GM23338 (cell line): ENCODE data around the gene PCBP3. TPM values are rescaled to one million over a fixed set of nuclear protein-coding genes. Genes with fewer than 3 reads are reported as not detected.

Experiments used
- ATAC-seq: fragments of 200-7000 bp; cut with Tn5 transposase; 3 replicates; pipeline ENCODE4 v1.9.1; 2020
- DNase-seq: peaks from one replicate; pipeline ENCODE4 v3.0.0-alpha.2; 2015; ENCODE audit warnings: low spot score
- H2AFZ ChIP-seq: fragments of 200-600 bp; sonication (generic); 2 replicates; pipeline ENCODE4 v1.8.0; 2016; ENCODE audit warnings: antibody characterized with exemption, mild to moderate bottlenecking, moderate library complexity
- H3F3A ChIP-seq: fragments of 200-600 bp; sonication (generic); replicated peaks from 2 replicates; pipeline ENCODE4 v1.8.0; 2017; ENCODE audit warnings: antibody characterized with exemption, mixed run types, low read depth
- H3K27ac ChIP-seq: fragments of 200-600 bp; sonication (generic); 2 replicates; pipeline ENCODE4 v1.6.1; 2016; ENCODE audit warnings: low read depth
- H3K27me3 ChIP-seq: fragments of 200-600 bp; sonication (generic); 2 replicates; pipeline ENCODE4 v1.8.0; 2016; ENCODE audit warnings: mild to moderate bottlenecking, mixed run types, moderate library complexity; ENCODE audit not compliant: insufficient read depth
- H3K36me3 ChIP-seq: fragments of 200-600 bp; sonication (generic); 2 replicates; pipeline ENCODE4 v1.8.0; 2016; ENCODE audit warnings: mild to moderate bottlenecking; ENCODE audit not compliant: insufficient read depth
- H3K4me1 ChIP-seq: fragments of 200-600 bp; sonication (generic); 2 replicates; pipeline ENCODE4 v1.8.0; 2016; ENCODE audit warnings: mild to moderate bottlenecking, moderate library complexity; ENCODE audit not compliant: insufficient read depth
- H3K4me2 ChIP-seq: fragments of 200-600 bp; sonication (generic); 2 replicates; pipeline ENCODE4 v1.7.1; 2017; ENCODE audit warnings: mixed run types
- H3K4me3 ChIP-seq: fragments of 200-600 bp; sonication (generic); 2 replicates; pipeline ENCODE4 v1.6.1; 2016; ENCODE audit warnings: mixed run types
- H3K79me2 ChIP-seq: fragments of 200-600 bp; sonication (generic); replicated peaks from 2 replicates; pipeline ENCODE4 v1.8.0; 2017; ENCODE audit warnings: mild to moderate bottlenecking; ENCODE audit not compliant: insufficient read depth
- H3K9me2 ChIP-seq: fragments of 200-600 bp; sonication (generic); 2 replicates; pipeline ENCODE4 v1.8.0; 2017; ENCODE audit not compliant: insufficient read depth
- H4K20me1 ChIP-seq: fragments of 200-600 bp; sonication (generic); replicated peaks from 2 replicates; pipeline ENCODE4 v1.8.0; 2017; ENCODE audit warnings: mild to moderate bottlenecking; ENCODE audit not compliant: insufficient read depth
- H3K27ac Mint-ChIP-seq: 2 replicates; pipeline ENCODE4 v1.8.0; 2020; ENCODE audit warnings: inconsistent platforms, mild to moderate bottlenecking, moderate library complexity, mixed read lengths
- H3K27me3 Mint-ChIP-seq: 3 replicates; pipeline ENCODE4 v1.8.0; 2022; ENCODE audit warnings: low read depth, mild to moderate bottlenecking, moderate library complexity, mixed read lengths, inconsistent platforms; ENCODE audit not compliant: insufficient read depth, poor library complexity
- H3K36me3 Mint-ChIP-seq: 3 replicates; pipeline ENCODE4 v1.8.0; 2021; ENCODE audit warnings: low read depth, mild to moderate bottlenecking, inconsistent platforms, moderate library complexity, mixed read lengths
- H3K4me1 Mint-ChIP-seq: 3 replicates; pipeline ENCODE4 v1.8.0; 2020; ENCODE audit warnings: mild to moderate bottlenecking, inconsistent platforms, mixed read lengths
- H3K4me3 Mint-ChIP-seq: 3 replicates; pipeline ENCODE4 v1.8.0; 2021; ENCODE audit warnings: moderate library complexity, mild to moderate bottlenecking, inconsistent platforms, mixed read lengths
- H3K9me3 Mint-ChIP-seq: 3 replicates; pipeline ENCODE4 v1.8.0; 2020; ENCODE audit warnings: moderate library complexity, mild to moderate bottlenecking, inconsistent platforms, mixed read lengths
- CREB1 ChIP-seq: fragments of 250-450 bp; sonication (Bioruptor Pico); IDR thresholded peaks from 2 replicates; pipeline ENCODE4 v1.5.0; 2020; ENCODE audit warnings: low read depth, mild to moderate bottlenecking, moderate library complexity
- EZH2 ChIP-seq: fragments of 200-600 bp; sonication (generic); IDR thresholded peaks from one replicate; pipeline ENCODE4 v1.8.0; 2017; ENCODE audit warnings: antibody characterized with exemption, mild to moderate bottlenecking, low read depth; ENCODE audit not compliant: unreplicated experiment
- EZH2phosphoT487 ChIP-seq: fragments of 200-600 bp; sonication (generic); IDR thresholded peaks from one replicate; pipeline ENCODE4 v1.8.1; 2018; ENCODE audit warnings: antibody characterized with exemption; ENCODE audit not compliant: unreplicated experiment
- JUNB ChIP-seq: IDR thresholded peaks from one replicate; pipeline ENCODE4 v1.6.1; 2016; ENCODE audit warnings: antibody characterized with exemption; ENCODE audit not compliant: unreplicated experiment
- NANOG ChIP-seq: IDR thresholded peaks from 2 replicates; pipeline ENCODE4 v1.6.1; 2016; ENCODE audit warnings: antibody characterized with exemption, borderline replicate concordance
- POLR2AphosphoS5 ChIP-seq: IDR thresholded peaks from 2 replicates; pipeline ENCODE4 v1.6.1; 2016; ENCODE audit warnings: antibody characterized with exemption, low read depth
- REST ChIP-seq: IDR thresholded peaks from one replicate; pipeline ENCODE4 v1.6.1; 2018; ENCODE audit warnings: antibody characterized with exemption; ENCODE audit not compliant: unreplicated experiment
- STAT1 ChIP-seq: IDR thresholded peaks from one replicate; pipeline ENCODE4 v1.6.1; 2016; ENCODE audit warnings: antibody characterized with exemption; ENCODE audit not compliant: unreplicated experiment
- ZNF114 ChIP-seq: fragments of 250-450 bp; sonication (Bioruptor Pico); IDR thresholded peaks from 2 replicates; pipeline ENCODE4 v1.5.0; 2020; ENCODE audit warnings: mild to moderate bottlenecking, moderate library complexity
- ZNF331 ChIP-seq: fragments of 250-450 bp; sonication (Bioruptor Pico); IDR thresholded peaks from 2 replicates; pipeline ENCODE4 v1.5.0; 2020; ENCODE audit warnings: low read depth, mild to moderate bottlenecking, moderate library complexity
- ZNF462 ChIP-seq: fragments of 250-450 bp; sonication (Bioruptor Pico); IDR thresholded peaks from 2 replicates; pipeline ENCODE4 v1.5.0; 2020; ENCODE audit warnings: mild to moderate bottlenecking, moderate library complexity
- polyA plus RNA-seq: library from polyadenylated mRNA; unstranded; fragments of >200 nt; fragmentation: Nextera tagmentation; extraction: Ambion mirVana; gene quantifications from 2 replicates; pipeline ENCODE4 v1.2.1, GENCODE V29; 2016
- total RNA-seq: library from RNA; depleted of rRNA; stranded (reverse); fragments of >200 nt; shearing (Covaris generic); gene quantifications from 2 replicates; pipeline ENCODE4 v1.2.3, GENCODE V29; 2014
- TF ChIP-seq, protein P1 (sequence below), 2 experiments: fragments of 200-600 bp in 1 of 2; sonication (generic) in 1 of 2; conservative IDR thresholded peaks; 2 replicates each; pipeline versions ENCODE4 v1.5.1 to v1.6.1; 2016 to 2017; ENCODE audit warnings: antibody characterized with exemption in 2 of 2, low read depth in 2 of 2, mild to moderate bottlenecking in 2 of 2, moderate library complexity in 1 of 2
- TF ChIP-seq, protein P2 (sequence below): IDR thresholded peaks from 2 replicates; pipeline ENCODE4 v1.6.1; 2016; ENCODE audit warnings: antibody characterized with exemption

The PCBP3 gene
- total and polyA plus RNA-seq, 2 experiments from 2014 or later = 7.1 to 9.1 TPM

DNA sequence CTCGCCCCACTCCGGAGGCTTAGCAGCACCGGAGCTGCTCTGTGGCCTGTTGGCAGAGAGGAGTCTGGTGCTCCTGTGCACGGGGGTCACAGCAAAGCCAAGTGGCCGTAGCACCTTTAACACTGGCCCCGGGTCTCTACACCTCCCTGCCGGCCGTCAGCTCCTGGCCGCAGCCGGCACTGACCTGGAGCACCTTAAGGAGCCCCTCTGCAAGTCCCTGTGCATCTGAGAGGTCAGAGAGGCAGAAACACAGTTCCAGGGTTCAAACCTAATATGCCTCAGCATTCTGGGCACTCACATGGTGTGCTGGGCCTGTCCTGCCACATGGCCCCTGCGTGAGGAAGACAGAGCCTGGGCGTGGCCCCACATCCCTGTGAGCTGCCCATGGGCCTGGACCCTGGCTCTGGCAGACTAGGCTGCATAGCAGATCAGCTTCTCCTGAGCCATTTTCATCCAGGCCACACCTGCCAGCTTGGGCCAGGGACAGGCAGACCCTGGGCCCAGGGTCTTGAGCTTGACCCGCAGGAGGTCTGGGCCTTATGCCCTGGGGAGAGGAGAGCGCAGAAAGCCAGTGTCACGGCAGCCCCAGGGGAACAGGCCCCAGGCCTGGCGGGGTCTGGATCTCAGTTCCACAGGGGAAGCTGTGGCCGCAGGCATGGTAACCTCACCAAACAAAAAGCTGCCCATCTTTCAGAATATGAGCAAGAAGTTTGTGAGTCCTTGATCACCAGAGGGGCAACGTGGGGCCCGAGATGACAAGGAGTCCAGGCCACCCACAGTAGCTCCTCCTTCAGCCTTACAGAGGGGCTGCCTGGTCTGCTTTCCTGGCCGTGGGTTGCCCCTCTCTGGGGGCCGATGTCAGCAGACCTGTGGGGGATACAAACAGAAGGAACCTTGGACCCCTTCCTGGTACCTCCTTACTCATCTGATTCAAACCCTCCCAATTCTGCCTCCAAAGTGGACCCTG, 192.1 kb downstream of the PCBP3 start:
- no peaks in the 10 kb centered on the region for H4K20me1 ChIP-seq
- H3K27ac ChIP-seq = no peak overlapping the region
- TF ChIP-seq ZNF331 (CRISPR knock-in tag) (no peak), ZNF462 (CRISPR knock-in tag) (no peak), POLR2AphosphoS5 (no peak), EZH2phosphoT487 (no peak), NANOG (no peak), ZNF114 (CRISPR knock-in tag) (no peak), JUNB (no peak), STAT1 (no peak), CREB1 (CRISPR knock-in tag) (no peak), EZH2 (no peak), REST (no peak)
- TF ChIP-seq, protein P1, sequence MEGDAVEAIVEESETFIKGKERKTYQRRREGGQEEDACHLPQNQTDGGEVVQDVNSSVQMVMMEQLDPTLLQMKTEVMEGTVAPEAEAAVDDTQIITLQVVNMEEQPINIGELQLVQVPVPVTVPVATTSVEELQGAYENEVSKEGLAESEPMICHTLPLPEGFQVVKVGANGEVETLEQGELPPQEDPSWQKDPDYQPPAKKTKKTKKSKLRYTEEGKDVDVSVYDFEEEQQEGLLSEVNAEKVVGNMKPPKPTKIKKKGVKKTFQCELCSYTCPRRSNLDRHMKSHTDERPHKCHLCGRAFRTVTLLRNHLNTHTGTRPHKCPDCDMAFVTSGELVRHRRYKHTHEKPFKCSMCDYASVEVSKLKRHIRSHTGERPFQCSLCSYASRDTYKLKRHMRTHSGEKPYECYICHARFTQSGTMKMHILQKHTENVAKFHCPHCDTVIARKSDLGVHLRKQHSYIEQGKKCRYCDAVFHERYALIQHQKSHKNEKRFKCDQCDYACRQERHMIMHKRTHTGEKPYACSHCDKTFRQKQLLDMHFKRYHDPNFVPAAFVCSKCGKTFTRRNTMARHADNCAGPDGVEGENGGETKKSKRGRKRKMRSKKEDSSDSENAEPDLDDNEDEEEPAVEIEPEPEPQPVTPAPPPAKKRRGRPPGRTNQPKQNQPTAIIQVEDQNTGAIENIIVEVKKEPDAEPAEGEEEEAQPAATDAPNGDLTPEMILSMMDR (conservative IDR thresholded peaks at IDR 0.05; ENCODE audit: low read depth in 2 of 2) = no peak
- TF ChIP-seq, protein P2, sequence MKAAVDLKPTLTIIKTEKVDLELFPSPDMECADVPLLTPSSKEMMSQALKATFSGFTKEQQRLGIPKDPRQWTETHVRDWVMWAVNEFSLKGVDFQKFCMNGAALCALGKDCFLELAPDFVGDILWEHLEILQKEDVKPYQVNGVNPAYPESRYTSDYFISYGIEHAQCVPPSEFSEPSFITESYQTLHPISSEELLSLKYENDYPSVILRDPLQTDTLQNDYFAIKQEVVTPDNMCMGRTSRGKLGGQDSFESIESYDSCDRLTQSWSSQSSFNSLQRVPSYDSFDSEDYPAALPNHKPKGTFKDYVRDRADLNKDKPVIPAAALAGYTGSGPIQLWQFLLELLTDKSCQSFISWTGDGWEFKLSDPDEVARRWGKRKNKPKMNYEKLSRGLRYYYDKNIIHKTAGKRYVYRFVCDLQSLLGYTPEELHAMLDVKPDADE = no peak
- DNase-seq (no peak), ATAC-seq (no peak)
- H3K4me1 Mint-ChIP-seq = peaks cover 24% of the 10 kb centered on the region
- H3K36me3 Mint-ChIP-seq = peaks cover 6% of the 10 kb centered on the region; the same call in 2 of the 3 replicates
- H3F3A ChIP-seq = no peaks in the 10 kb centered on the region
- no peaks in the 10 kb centered on the region for H3K79me2 ChIP-seq
- H3K27ac Mint-ChIP-seq = no peak overlapping the region
- H3K4me2 ChIP-seq = no peak overlapping the region
- H3K27me3 Mint-ChIP-seq = peaks cover 9% of the 10 kb centered on the region
- H3K4me3 ChIP-seq = no peak overlapping the region
- peaks cover 8% of the 10 kb centered on the region for H3K9me3 Mint-ChIP-seq
- no peaks in the 10 kb centered on the region for H3K27me3 ChIP-seq
- 0 out of 2 replicates have a peak, but pooled peaks cover 2% of the 10 kb centered on the region for H3K36me3 ChIP-seq
- H3K4me3 Mint-ChIP-seq = no peak overlapping the region
- no peaks in the 10 kb centered on the region for H3K4me1 ChIP-seq
- no peak overlapping the region for H2AFZ ChIP-seq
- no peaks in the 10 kb centered on the region for H3K9me2 ChIP-seq
